Stimulated activated CD4-positive, alpha-beta T cell treated with anti-CD3 and anti-CD28 coated beads, Interleukin-12 subunit alpha, Interleukin-12 subunit beta, amount 100 ng/mL, for 48 hours (primary cell): ENCODE data around the gene KRT75.

Experiments
- DNase-seq, 3 donors: peaks; one replicate each; pipeline ENCODE4 v3.0.0-alpha.2; 2020; ENCODE audit warnings: low read depth in 2 of 3, low spot score in 1 of 3

Gene KRT75

DNA sequence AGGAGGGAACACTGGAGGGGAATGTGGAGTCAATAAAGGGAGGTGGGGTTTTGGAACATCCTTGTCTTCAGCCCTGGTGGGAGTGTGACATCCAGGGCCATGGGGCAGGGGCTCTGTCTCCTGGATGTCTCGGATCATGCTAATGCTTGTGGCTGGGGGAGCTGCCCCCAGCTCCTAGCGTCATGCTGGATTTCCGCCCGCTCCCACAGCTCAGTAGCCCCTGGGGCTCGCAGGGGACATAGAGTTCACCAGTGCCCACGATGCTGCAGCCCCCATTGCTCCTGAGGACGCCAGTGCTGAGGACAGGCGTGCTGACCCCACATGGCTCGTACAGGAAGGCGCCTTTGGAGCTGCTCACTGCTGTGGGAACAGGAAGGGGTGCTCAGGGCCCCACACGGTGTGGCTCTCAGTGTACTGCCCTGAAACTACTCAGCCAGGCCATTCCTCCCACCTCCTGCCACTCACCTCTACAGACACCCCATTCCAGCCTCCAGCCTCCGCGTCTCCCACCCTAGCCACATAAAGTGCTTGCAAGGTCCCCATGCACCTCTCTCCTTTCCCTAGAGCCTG is 39.2 kb downstream of the KRT75 start:
- DNase-seq, result no peak

DNA sequence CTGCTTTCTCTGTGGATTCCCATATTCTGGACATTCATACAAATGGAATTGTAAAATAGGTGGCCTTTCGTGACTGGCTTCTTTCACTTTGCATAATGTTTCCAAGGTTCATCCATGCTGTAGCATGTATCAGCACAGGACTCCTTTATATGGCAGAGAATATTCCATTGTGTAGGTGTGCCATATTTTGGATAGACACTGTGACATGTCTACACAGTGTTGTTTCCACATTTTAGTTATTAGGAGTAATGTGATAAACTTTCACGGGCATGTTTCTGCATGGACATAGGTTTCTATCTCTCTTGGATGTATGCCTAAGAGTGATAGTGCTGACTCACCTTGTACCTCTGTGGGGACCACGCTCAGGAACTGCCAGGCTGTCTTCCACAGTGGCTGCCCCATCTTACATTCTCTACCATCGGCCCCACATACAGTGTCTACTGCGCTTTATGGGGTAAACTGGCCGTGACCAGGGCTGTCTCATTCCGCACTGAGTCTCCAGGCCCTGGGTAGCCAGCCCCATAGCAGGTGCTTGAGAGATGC is 41.6 kb downstream of the KRT75 start:
- no peak for DNase-seq

DNA sequence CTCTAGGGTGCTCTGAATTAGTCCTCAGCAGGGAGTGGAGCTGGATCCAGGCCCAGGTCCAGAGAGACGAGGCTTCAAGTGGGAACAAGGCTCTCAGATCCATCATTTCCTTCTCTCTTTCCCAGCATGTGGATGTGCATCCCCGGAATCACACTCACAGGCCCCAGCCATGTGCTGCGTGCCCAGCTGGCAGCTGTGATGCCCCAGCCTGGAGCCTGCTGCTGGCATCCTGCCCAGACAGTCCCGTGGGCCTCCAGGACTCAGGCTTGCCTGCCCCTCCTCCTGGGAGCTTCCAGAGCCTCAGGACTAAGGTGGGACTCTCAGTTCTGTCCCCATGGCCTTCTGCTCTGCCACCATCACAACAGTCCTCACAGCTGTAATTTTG is 42.6 kb downstream of the KRT75 start:
- no peak for DNase-seq

DNA sequence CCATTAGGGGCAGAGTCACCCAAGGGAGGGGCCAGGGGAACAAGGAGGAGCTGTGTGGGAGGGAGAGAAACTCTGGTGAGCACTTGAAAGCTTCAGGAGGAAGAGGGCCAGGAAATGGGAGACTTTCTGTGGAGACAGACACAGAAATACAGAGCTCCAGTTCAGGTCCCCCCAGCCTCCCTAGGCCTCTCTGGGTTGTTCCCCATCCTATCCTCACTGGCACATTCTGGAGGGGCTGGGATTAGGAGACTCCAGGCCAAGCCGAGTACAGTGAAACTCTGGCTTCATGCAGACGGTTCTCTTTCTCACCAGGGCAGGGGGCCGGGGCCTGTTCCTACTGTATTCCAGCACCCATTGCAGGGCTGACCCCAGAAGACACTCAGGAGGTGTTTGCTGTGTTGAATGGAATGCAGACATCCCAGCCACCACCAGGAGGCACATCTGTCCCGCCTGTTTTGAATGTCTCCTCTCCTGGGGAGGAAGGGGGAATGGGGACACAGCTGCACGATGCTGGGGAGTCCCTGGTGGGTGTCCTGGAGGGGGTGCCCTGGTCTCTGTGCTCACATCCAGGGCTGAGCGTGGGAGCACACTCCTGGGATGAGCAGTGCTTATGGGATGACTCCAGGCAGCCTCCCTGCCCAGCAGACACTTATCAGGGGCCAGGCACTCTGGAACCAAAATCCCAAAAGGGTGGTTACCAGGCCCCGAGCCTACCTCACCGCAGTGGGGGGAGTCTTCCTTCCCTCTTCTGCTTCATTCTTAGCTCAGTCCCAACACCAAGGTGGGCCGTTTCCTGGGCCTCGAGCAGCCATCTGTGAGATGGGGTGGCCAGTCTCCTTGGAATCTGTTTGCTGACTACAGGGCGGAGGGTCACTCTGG is 43.2 kb downstream of the KRT75 start:
- DNase-seq, result no peak

DNA sequence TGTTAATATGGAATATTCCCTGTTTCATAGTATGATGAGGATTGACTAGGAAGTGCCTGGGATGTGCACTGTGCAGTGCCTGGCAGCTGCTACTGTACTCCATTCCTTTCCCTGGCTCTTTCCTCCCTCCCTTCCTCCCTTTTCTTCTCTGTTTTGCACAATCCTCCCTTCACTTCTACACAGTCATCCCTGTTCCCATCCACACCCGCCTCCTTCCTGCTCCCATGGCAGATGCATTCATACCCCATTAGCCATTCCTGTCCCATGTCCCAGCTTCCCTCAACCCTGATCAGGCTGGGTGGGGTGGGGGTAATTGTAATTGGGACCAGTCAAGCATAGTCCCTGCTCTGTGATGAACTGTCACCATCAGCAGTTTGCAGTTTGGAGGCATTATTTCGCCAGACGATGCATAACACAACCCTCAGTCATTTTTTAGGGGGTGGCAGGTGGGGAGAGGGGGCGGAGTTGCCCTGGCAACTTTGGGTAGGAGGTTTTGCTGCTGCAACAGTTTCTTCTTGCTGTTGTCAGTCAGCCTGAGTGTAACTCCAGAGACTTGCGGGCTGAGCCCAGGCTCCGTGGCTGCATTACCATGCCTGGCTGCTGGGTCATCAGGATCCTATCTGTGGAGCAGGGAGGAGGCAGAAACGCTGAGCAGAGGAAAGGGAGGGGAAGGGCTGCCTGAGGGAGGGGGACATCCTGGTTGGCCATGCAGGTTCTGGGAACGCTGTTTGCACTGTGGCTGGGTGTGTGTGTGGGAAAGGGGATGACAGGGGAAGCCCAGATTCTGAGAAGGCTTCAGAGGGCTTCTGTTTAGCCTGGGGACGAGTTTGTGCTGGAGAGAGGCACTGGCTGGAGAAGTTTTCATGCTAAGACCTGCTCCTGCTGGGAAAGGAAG is 44.6 kb downstream of the KRT75 start:
- no peak for DNase-seq

DNA sequence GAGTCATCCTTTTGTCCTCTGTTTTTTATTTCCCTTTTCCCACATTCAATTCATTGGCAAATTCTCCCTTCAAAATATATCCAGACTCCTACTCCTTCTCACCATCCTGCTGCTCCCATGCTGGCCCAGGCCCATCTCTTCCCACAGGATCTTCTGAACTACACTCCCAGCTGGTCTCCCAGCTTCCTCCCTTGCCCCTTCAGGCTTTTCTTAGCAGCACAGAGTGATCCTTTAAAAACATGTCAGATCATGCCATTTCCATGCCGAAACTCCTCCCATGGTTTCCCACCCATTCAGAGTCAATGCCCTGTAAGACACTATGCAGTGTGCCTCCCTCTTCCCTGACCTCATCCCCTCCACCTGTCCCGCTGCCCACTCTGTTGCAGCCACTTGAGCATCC is 46.3 kb downstream of the KRT75 start:
- no peak for DNase-seq

DNA sequence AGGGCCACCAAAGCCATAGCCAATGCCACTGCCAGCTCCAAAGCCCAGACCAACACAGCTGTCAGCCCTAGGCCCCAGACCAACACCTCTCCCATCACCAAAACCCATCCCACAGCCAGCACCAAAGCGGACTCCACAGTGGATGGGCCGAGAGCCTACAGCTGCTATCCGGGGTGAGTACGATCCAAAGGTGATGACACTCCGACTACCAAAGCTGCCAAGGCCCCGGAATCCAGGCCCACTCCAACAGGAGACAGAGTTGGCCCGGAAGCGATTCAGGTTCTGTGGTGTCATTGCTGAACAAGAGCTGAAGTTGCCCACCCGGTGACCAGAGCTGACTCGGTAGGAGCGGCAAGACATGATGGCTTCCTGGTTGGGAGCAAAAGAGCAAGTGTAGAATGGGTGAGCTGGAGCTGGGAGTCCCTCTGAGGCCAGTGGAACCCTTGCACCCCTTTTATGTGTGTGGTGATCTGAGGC is 48.9 kb downstream of the KRT75 start, which contains the start of gene KRT84:
Gene KRT84, minus strand, starts transcription at position 427 of the 477 bp plus-strand sequence. Its CDS starts 67 bp downstream, at position 360.
- no peak for DNase-seq

DNA sequence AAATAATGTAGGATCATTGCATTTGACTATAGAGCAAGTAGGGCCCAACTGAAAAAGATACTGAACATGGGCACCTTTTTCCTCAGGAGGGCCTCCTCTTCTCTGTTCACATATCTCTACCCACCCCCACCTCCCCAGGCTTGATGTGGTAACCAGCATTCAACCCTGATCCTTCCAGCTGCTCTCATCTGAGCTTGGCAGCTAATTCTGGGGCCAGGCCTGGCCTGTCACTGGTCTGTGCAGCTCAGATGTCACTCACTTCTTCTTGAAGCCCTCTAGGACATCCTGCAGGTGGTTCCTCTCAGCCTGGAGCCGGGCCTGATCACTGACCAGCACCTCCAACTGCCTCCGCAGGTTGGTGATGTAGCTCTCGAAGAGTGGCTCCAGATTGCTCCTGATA is 50.8 kb downstream of the KRT75 start:
- DNase-seq, result no peak

DNA sequence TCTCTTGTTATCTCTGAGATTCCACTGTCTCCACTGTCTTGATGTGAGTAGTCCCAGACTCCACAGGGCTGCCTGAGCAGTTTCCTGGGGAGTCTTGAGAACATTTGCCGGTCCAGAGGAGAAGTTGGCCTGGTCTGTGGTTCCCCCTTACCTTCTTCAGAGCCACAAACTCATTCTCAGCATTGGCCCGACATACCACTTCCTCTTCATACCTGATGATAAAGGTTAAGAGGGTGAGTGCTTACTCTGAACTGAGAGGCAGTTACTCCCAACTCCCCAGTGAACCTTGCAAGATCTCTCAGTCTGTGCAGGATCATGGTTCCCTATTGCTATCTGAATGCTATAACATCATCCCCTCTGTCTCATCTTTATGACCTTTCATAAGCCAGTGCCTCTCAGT is 51.3 kb downstream of the KRT75 start:
- DNase-seq, result no peak

DNA sequence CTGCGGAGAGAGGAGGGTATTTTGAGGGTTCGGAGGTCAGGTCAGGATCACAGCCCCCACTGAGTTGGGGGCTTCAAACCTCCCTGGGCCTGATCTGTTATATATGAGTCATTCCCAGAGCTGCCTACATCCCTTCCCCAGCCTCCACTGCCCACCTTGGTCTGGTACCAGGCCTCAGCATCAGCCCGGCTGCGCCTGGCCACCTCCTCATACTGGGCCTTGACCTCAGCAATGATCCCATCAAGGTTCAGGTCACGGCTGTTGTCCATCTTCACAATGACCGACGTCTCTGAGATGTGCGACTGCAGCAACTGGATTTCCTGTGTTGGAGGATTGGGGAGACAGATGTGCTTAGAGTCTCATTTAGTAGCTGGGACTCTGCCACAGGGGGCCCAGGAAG is 53.0 kb downstream of the KRT75 start:
- no peak for DNase-seq

DNA sequence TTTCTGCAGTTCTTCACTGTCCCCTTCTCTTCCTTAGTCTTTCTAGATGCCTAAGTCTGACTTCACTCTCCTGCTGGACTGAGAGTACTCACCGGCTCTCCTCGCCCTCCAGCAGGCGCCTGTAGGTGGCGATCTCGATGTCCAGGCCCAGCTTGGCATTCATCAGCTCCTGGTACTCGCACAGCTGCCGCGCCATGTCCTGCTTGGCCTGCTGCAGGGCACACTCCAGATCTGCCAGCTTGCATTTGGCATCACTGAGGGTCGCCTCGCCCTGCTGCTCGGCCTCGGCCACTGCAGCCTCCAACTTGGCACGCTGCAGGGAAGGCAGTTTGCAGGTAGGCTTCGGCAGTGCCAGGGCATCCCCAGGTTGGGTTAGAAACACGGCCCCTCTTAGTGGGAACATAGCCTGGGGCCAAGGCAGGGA is 53.9 kb downstream of the KRT75 start:
- peak in 1 of 3 donors; percentile 10 for DNase-seq

DNA sequence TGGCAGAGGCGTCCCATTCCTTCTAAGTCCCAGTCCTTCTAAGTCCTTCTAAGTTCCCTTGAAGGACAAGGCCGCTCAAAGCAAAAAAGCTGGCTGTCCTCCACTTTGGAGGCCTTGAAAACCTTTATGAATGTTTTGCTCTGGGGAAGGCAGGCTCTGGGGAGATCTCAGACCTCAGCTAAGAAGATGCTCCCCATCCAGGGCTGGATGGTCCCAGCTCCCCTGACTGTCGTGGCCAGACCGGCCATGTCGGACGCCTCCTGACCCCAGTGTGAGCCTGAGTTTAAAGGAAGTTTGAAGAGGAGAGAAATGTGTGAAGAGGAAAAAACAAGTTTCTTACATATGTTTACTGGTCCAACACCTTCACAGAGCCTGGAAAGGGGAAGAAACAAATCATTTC is 54.6 kb downstream of the KRT75 start:
- DNase-seq, result no peak

DNA sequence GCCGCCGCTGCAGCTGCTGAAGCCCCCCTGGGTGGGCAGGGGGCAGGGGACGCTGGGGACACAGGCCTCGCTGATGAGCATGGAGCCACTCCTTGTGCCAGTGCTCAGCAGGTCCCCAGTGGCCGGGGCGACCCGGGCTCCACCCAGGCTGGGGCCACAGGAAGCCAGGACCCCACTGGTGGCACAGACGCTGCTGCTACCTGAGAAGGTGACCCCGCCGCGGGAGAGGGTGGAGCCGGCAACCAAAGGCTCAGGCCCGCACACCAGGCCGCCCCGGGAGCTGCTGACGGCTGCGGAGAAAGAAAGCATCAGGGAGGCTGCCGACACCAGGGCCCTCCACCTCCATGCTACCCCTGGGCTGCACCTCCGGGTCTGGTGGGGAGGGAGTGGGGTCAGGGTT is 56.1 kb downstream of the KRT75 start:
- no peak for DNase-seq

DNA sequence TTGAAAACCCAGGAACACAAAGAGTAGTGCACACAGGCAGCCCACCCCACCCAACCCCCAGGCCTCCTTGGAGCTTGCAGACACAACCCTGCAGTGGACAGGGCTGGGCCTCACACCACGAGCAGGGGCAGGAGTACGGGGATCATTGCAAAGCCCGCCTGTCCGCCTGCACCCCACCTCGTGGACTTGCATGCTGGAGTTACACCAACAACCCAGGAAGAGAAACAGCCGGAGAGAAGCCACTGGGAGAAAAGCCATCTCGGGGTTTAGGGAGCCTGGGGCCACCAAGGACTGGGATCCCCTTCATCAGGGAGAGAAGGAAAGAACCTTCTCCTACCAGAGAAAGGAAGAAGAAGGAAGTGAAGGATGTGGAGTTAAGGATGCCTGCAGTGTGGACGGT is 56.9 kb downstream of the KRT75 start:
- DNase-seq, result no peak
